ENCODE measurements around the gene SLITRK5.

DNA sequence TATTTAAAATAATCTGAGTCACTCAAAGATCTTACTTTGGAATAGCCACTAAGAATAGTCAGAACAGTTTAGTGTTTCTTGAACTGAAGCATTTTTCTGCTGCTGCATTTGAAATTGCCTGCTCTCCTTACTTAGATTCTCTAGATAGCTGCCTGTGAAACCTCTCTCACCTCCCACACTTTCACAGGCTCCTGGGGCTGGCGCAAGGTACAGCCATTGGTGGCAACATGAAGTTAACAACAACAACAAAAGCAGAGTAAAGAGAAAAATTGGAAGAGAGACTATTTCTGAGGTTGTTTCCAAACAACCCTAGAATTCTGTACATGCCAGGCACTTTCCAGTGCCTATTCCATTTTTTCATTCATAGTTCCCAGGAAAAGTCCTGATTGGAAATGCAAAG, 25.3 kb downstream of the SLITRK5 start:
- TF ChIP-seq ZNF274 (IDR thresholded peaks at IDR 0.05; ENCODE audit: low read depth, low read length) (no peak), SUZ12 (IDR thresholded peaks at IDR 0.05; ENCODE audit: extremely low read depth, insufficient read depth, insufficient read length) (no peak), YY1 (IDR thresholded peaks at IDR 0.05; ENCODE audit: insufficient read depth, insufficient read length) (no peak)
